CD1c-positive myeloid dendritic cell (primary cell): Measurements from ENCODE around the gene USO1.
"Not testable (repeated sequence)": the region's sequence is repeated elsewhere in the genome, so short reads cannot be mapped to it uniquely, and the experiment has no call there.

Experiments used
- DNase-seq: peaks from one replicate; pipeline ENCODE4 v3.0.0-alpha.2; 2016; ENCODE audit errors: extremely low spot score

Gene USO1

GRCh38 chr4:75752637-75753036 is 28.3 kb downstream of the USO1 start:
- no peak for DNase-seq

DNA sequence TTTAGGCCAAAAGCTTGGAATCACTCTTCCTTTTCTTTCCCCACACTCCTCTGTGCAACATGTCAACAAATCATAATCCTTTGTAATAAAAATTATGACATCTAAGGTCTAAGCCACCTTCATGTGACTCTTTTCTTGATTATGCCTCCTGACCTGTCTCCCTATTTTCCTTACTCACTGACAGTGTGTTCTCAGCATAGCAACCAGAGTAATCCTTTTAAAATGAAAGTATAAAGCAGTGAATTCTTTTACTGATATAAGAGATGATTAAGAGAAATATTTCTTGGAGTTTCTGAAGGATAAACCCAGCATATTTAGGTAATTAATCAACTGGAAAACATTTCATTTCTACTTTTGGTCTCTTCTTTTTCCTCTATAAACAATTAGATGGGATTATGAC is 44.7 kb downstream of the USO1 start:
- no peak for DNase-seq

DNA sequence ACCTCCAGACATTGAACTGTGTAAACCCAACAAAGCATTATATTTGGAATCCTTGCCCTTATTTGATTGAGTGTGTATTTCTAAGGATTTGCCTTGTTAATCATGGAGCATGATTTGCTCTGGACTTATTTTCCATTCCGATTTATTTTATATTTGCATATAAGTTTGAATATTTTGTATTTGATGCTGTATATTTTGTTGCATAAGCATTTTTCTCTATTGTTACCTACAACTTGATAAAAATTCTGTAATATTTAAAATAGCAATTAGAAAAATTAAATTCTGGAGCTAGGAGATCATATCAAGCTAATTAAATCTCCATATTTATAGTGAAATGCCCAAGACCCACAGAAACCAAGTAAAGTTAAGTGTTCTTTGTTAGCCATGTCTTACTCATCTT is 47.2 kb downstream of the USO1 start:
- DNase-seq = no peak

DNA sequence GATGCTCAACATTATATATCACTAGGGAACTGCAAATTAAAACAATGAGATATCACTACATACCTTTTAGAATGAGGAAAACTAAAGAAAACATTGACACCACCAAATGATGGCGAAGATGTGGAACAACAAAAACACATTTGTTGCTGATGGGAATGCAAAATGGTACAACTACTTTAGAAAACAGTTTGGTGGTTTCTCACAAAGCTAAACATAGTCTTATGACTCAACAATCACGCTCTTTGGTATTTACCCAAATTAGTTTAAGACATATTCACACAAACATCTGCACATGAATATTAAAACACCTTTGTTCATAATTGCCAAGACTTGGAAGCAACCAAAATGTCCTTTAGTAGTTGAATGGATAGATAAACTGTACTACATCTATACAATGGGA is 53.2 kb downstream of the USO1 start:
- DNase-seq = no peak

DNA sequence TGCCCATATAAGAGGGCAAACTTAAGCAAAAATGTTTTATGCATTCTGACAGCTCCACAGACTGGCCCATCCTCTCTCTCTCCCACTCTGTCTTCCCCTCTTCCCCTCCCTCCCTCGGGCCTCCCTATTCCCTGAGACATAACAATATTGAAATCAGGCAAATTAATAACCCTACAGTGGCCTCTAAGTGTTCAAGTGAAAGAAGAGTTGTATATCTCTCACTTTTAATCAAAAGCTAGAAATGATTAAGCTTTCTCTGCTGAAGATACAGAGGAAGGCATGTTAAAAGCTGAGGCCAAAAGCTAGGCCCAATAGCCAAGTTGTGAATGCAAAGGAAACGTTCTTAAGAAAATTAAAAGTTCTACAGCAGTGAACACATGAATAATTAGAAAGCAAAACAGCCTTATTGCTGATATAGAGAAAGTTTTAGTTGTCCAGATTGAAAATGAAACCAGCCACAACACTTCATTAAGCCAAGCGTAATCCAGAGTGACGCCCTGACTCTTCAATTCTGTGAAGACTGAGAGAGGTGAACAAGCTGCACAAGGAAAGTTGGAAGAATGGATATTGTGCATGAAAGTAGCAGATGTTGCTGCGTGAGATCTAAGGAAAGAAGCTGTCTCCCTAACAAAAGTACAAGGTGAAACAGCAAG is 54.9 kb downstream of the USO1 start:
- no peak for DNase-seq

DNA sequence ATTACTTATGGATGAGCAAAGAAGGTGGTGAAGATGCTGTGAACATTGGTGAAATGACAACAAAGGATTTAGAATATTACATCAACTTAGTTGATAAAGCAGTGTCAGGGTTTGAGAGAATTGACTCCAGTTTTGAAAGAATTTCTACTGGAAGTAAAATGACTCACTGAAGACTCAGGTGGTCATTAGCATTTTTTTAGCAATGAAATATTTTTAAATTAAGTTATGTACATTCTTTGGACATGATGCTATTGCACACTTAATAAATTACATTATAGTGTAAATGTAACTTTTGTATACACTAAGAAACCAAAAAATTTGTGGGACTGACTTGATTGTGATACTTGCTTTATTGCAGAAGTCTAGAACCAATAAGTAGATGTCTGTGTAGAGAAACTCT is 56.9 kb downstream of the USO1 start:
- no peak for DNase-seq

DNA sequence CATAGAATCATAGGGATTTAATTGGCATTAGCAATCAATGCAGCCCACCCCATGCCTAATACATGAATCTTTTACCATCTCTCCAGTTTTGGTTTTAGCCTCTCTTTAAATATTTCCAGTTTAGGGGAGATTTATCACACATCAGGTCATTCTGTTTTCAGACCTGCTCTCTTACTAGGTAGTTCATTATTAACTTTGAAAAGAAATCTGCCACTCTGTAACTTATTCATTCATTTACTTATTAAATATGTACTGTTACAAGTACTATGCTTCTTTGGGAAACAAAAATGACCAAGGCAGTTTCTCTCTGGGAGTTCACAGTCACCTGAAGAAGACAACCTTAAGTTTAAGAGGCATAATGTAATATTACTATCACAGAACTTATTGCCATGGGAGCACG is 62.1 kb downstream of the USO1 start:
- no peak for DNase-seq

DNA sequence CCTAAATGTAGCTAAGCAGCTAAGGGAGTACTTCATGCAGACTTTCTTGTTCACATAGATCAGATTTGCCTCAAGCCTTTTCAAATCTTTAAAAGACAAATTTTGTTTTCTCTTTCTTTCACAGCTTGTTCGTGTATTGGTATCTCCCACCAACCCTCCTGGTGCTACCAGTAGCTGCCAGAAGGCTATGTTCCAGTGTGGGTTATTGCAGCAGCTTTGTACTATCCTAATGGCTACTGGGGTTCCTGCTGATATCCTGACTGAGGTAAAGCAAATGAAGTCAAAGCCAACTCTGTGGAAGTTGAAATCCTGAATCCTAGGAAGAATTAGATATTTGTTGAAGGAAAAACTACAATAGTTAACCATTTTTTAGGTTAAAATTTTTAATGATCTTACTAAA is 62.6 kb downstream of the USO1 start:
- no peak for DNase-seq

- DNase-seq = no peak
Observed at GRCh38 chr4:75790024-75790423, 65.6 kb downstream of the USO1 start.

- DNase-seq = no peak
Observed at GRCh38 chr4:75800972-75801371, 76.6 kb downstream of the USO1 start.

GRCh38 chr4:75806035-75806434 is 81.7 kb downstream of the USO1 start:
- not testable (repeated sequence) for DNase-seq

DNA sequence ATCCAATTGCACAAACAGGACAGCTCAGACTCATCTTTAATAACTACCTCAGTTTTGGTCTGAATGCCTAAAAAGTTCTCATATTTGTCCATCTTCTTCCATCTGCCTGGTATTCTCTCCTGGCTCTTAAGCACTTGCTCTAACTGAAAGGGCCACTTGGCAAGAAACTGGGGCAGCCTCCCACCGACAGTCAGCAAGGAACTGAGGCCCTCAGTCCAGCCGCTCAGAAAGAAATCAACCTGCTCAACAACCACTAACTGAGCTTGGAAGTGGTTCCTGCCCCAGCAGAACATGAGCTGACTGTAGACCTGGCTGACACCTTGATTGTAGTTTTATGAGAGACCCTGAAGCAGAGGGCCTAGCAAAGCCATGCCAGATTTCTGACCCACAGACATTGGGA is 93.5 kb downstream of the USO1 start:
- DNase-seq = no peak

DNA sequence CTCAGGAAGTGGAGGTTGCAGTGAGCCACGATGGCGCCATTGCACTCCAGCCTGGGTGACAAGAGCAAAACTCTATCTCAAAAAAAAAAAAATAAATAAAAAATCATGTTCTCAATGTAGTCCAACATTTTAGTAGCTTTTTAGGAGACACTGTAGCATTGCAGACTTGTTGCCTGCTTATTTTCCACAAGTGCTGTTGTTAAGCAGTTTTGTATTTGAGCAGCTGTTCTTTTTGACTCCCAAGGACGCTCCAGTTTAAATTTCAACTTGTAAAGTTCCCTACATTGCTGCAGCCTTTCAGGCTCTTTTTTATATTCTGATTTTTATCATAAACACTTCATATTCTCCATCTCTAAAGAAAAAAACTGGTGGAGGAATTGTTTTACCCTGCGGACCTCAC is 94.7 kb downstream of the USO1 start:
- no peak for DNase-seq

DNA sequence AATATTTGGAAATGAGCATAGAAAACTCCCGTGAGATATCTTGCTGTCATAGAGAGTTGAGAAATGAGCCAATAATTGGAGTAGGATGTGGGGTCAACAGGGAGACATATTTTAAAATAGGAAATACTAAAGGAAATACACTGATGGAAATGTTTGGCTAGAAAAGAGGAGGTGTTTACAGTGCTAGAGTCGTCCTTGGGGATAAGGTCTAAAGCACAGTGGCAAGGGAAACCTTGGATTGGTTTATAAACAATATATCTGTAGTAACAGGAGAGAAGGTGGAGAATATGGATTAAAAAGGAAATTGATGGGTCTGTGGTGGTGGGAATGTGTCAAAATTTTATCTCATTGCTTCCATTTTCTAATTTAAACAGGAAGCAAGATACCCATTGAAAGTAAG is 95.8 kb downstream of the USO1 start:
- DNase-seq = no peak

DNA sequence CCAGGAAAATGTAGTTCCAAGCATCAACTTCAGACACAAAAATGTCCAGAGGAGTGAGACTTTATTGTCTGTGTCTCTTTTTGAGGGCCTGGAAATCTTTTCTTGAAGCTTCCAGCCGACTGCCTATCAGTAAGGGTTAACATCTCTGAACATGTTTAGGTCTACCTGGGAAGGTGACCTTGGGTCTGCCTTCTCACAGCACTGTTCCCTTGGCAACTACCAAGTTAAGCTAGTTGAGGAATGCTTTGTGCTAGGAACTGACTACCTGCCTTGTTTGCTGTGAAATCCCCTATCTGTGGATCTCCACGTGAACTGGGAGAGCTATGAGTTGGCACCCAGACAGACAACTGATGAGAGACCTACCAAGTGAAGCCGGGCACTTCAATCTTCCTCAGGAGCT is 96.3 kb downstream of the USO1 start:
- DNase-seq = no peak

- no peak for DNase-seq
Observed at GRCh38 chr4:75821216-75821615, 96.8 kb downstream of the USO1 start.

GRCh38 chr4:75821966-75822365 is 97.6 kb downstream of the USO1 start:
- no peak for DNase-seq

DNA sequence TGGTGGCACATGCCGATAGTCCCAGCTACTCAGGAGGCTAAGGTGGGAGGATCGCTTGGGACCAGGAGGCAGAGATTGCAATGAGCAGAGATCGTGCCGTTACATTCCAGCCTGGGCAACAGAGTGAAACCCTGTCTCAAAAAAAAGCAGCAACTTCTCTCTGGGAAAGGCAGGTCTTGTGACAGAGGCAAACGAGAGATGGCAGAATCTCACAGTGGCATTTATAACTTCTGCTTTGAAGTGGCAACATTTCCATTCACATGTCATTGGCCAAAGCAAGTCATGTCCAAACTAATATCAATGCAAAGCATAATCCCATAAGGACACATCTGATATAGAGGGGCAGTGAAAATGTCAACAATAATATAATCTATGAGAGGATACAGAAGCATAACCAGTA is 98.0 kb downstream of the USO1 start:
- no peak for DNase-seq

DNA sequence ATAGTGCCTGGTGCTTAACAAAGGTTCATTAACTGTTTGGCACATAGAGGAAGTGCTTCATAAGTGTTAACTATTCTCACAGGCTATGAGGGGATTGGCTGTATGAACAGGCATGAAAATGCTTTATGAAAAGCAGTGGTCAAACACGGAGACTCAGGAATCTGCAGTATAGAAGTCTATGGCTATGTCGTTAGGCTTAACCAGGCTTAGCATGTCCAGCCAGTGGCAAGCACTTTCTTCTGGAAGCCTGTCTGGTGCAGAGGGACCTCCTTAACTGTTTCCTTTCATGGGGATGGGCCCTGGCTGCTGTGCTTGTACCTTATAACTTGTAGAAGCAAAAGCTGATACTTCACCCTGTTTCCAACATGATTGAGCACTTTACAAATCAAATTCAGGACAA is 99.4 kb downstream of the USO1 start:
- DNase-seq = no peak

DNA sequence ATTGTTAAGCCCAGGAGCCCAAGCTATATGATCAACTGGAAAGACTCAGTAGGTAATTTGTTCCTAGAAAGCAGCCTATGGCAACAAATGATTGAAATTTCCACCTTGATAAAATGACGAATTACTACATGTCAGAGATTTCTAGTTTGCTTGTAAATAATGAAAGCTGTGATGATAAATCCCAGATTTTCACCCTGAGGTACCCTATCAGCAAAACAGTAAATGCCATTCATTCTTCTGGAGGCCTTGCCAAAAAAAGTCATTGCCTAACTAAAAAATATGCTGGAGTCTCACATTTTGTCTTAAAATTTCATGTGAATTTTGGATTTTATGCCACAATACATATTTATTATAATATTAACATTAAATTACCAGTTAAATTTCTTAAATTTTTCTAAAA is 106.5 kb downstream of the USO1 start:
- no peak for DNase-seq

GRCh38 chr4:75831856-75832405 is 107.6 kb downstream of the USO1 start:
- DNase-seq = peak; percentile 48

GRCh38 chr4:75834095-75834771 is 109.9 kb downstream of the USO1 start:
- DNase-seq = no peak

- DNase-seq = no peak
Observed at GRCh38 chr4:75834772-75835154, 110.4 kb downstream of the USO1 start.
